ENCODE results near the gene IFNL1.

- TF ChIP-seq MXI1 (conservative IDR thresholded peaks at IDR 0.05; ENCODE audit: poor library complexity, severe bottlenecking) (no peak), CTCF (IDR thresholded peaks at IDR 0.05; ENCODE audit: poor library complexity, severe bottlenecking) (no peak), POLR2AphosphoS5 (IDR thresholded peaks at IDR 0.05) (no peak), EP300 (conservative IDR thresholded peaks at IDR 0.05; ENCODE audit: poor library complexity, severe bottlenecking) (no peak), EZH2 (IDR thresholded peaks at IDR 0.05; ENCODE audit: borderline replicate concordance, insufficient read depth, low read length, poor library complexity, severe bottlenecking) (no peak), TAF1 (IDR thresholded peaks at IDR 0.05; ENCODE audit: low read depth) (no peak), REST (IDR thresholded peaks at IDR 0.05; ENCODE audit: borderline replicate concordance) (no peak), SMC3 (conservative IDR thresholded peaks at IDR 0.05; ENCODE audit: poor library complexity) (no peak)
Measured at GRCh38 chr19:39325778-39326665, 29.8 kb downstream of the IFNL1 start.
